Measurements from ENCODE around the gene MECP2. TPM values are rescaled to one million over a fixed set of nuclear protein-coding genes. Genes with fewer than 3 reads are reported as not detected.

The MECP2 gene
- total RNA-seq, 1 donor, result 27.4 TPM

DNA sequence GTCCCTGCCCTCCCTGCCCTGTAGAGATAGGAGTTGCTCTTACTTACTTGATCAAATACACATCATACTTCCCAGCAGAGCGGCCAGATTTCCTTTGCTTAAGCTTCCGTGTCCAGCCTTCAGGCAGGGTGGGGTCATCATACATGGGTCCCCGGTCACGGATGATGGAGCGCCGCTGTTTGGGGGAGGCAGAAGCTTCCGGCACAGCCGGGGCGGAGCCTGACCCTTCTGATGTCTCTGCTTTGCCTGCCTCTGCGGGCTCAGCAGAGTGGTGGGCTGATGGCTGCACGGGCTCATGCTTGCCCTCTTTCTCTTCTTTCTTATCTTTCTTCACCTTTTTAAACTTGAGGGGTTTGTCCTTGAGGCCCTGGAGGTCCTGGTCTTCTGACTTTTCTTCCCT lies 65.4 kb downstream of the MECP2 start:
- no peak overlapping the region for H3K4me3 ChIP-seq (ENCODE audit: low read depth, low read length)
- no peak for DNase-seq (ENCODE audit: low read depth)
- TF ChIP-seq, protein P1, sequence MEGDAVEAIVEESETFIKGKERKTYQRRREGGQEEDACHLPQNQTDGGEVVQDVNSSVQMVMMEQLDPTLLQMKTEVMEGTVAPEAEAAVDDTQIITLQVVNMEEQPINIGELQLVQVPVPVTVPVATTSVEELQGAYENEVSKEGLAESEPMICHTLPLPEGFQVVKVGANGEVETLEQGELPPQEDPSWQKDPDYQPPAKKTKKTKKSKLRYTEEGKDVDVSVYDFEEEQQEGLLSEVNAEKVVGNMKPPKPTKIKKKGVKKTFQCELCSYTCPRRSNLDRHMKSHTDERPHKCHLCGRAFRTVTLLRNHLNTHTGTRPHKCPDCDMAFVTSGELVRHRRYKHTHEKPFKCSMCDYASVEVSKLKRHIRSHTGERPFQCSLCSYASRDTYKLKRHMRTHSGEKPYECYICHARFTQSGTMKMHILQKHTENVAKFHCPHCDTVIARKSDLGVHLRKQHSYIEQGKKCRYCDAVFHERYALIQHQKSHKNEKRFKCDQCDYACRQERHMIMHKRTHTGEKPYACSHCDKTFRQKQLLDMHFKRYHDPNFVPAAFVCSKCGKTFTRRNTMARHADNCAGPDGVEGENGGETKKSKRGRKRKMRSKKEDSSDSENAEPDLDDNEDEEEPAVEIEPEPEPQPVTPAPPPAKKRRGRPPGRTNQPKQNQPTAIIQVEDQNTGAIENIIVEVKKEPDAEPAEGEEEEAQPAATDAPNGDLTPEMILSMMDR (IDR thresholded peaks at IDR 0.05; ENCODE audit: insufficient read depth, low read length), result no peak

DNA sequence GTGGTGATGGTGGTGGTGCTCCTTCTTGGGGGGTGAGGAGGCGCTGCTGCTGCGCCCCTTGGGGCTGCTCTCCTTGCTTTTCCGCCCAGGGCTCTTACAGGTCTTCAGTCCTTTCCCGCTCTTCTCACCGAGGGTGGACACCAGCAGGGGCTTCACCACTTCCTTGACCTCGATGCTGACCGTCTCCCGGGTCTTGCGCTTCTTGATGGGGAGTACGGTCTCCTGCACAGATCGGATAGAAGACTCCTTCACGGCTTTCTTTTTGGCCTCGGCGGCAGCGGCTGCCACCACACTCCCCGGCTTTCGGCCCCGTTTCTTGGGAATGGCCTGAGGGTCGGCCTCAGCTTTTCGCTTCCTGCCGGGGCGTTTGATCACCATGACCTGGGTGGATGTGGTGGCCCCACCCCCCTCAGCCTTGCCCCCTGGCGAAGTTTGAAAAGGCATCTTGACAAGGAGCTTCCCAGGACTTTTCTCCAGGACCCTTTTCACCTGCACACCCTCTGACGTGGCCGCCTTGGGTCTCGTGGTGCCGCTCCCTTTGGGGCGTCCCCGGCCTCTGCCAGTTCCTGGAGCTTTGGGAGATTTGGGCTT lies 66.7 kb downstream of the MECP2 start:
- H3K4me3 ChIP-seq (ENCODE audit: low read depth, low read length), result no peak overlapping the region
- DNase-seq (ENCODE audit: low read depth), result no peak
- TF ChIP-seq, protein P1 (IDR thresholded peaks at IDR 0.05; ENCODE audit: insufficient read depth, low read length), result no peak

DNA sequence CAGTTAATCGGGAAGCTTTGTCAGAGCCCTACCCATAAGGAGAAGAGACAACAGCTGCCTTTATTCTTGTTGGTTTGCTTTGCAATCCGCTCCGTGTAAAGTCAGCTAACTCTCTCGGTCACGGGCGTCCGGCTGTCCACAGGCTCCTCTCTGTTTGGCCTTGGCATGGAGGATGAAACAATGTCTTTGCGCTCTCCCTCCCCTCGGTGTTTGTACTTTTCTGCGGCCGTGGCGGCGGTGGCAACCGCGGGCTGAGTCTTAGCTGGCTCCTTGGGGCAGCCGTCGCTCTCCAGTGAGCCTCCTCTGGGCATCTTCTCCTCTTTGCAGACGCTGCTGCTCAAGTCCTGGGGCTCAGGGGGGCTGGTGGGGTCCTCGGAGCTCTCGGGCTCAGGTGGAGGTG lies 67.3 kb downstream of the MECP2 start:
- no peak for DNase-seq (ENCODE audit: low read depth)
- TF ChIP-seq, protein P1 (IDR thresholded peaks at IDR 0.05; ENCODE audit: insufficient read depth, low read length), result no peak
- H3K4me3 ChIP-seq (ENCODE audit: low read depth, low read length), result no peak overlapping the region

DNA sequence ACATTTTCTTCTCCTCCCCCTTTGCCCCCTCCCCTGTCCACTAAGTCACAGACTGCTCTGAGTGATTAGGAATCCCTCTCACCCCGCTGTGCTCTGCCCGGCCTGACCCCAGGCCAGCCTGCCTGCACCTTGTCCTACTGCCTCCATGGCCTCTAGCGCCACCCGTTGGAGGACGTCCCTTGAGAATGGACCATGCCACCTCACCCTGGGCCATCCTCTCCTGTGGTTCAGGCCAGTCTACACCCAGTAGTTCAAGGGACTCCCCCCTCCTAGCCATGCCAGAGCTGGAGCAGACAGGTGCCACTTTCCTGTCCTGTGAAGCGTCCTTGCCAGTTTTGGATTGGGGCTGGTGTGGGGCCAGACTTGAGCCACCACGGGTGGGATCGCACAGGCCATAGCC lies 68.1 kb downstream of the MECP2 start:
- no peak for DNase-seq (ENCODE audit: low read depth)
- no peak overlapping the region for H3K4me3 ChIP-seq (ENCODE audit: low read depth, low read length)
- TF ChIP-seq, protein P1 (IDR thresholded peaks at IDR 0.05; ENCODE audit: insufficient read depth, low read length), result no peak

DNA sequence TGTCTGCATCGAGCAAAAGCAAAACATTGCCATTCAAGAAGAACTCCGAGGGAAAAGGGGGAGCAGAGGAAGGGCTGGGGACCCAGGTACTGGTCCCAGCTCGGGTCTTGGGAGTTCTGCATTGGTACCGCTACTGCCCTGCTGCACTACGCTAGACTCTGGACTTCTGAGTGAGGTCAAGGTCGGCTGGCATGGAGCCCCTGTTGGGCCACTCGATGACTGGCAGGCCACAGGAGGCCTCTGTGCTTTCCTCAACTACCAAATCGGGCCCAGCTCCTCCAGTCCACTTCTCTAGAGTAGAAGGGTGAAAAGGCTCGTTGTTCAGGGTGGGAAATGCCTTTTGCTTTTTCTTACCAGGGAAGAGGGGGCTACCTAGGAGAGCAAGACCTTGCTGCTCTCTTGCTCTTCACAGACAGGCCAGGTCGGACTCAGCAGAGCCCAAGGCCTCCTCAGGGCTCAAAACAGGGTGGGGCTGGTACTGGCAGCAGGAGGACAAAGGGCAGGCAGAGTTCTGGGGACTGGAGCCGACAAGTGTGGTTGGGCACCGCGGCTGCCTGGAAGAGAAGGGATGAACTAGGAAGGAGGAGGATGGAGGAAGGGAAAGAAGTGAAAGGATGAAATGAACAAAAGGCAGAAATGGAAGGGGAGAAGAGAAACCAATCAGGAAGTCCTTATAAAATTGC lies 68.9 kb downstream of the MECP2 start:
- no peak overlapping the region for H3K4me3 ChIP-seq (ENCODE audit: low read depth, low read length)
- DNase-seq (ENCODE audit: low read depth), result no peak
- TF ChIP-seq, protein P1 (IDR thresholded peaks at IDR 0.05; ENCODE audit: insufficient read depth, low read length), result no peak

DNA sequence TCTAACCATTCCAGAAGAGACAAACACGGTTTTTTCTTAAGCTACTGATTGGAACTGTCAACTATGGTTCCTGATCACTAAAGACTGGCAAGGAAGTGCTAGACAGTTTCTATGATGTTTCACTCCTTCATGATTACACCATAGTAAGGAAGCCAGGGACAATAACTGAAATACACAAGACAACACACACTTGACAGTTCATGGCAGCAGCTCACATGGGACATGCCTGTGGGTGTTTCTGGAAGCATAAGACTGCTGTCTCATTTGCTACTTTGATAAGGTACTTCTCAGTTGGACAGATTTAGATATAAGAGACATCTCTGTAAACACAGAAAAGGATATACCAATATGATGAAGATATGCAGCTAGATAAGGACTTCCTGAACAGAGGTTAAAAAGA lies 69.5 kb downstream of the MECP2 start:
- H3K4me3 ChIP-seq (ENCODE audit: low read depth, low read length), result no peak overlapping the region
- DNase-seq (ENCODE audit: low read depth), result no peak
- TF ChIP-seq, protein P1 (IDR thresholded peaks at IDR 0.05; ENCODE audit: insufficient read depth, low read length), result no peak

Data from fibroblast of the aortic adventitia (primary cell).